GM21526 (cell line): ENCODE results near the gene SLC26A1.

ENCODE experiments used
- ATAC-seq: cut with Tn5 transposase; IDR thresholded peaks from one replicate; pipeline ENCODE4 v1.9.1; 2021; ENCODE audit warnings: moderate library complexity; ENCODE audit not compliant: unreplicated experiment, low FRiP score

The SLC26A1 gene

DNA sequence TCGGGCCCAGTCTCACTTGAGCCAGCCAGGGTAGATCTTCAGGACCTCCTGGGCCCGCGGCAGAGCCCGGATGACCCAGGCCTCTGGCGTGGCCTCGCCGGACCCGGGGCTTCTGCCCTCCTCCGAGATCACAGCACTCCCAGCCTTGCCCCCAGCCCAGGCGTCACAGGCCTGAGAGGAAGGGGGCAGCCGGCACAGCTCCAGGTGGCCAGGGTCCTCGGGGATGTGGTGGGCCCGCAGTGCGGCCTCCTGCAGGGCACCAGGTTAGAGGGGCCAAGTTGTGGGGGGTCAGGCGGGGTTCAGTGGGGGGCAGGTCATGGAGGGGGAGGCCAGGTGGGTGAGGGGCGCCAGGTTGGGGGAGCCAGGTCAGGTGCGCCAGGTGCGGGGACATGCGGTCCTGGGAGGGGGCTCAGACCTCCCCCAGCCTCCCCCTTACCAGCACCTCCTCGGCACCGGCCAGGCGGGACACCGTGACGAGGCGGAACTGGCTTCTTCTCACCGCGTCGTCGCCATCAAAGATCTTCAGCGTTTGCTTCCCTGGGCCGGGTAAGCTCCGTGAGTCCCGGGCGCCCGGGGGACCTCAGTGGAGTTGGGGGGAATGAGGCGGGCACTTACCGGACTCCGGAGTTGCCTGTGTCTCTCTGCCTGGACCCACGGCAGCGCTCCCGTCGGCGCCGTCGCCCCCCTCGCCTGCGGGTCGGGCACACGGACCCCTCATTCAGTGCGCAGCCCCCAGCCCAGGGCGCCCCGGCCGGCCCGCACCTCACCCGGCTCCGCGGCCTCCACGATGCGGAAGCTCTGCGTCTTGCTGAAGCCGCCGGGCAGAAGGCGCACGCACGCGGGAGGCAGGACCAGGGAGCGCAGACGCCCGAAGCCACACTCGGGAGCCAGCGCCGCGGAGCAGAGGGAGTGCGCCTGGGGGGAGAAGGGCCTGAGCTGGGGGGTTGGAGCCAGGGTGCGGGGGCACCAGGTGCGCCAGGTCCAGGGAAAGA is 25.8 kb downstream of the SLC26A1 start:
- no peak for ATAC-seq

DNA sequence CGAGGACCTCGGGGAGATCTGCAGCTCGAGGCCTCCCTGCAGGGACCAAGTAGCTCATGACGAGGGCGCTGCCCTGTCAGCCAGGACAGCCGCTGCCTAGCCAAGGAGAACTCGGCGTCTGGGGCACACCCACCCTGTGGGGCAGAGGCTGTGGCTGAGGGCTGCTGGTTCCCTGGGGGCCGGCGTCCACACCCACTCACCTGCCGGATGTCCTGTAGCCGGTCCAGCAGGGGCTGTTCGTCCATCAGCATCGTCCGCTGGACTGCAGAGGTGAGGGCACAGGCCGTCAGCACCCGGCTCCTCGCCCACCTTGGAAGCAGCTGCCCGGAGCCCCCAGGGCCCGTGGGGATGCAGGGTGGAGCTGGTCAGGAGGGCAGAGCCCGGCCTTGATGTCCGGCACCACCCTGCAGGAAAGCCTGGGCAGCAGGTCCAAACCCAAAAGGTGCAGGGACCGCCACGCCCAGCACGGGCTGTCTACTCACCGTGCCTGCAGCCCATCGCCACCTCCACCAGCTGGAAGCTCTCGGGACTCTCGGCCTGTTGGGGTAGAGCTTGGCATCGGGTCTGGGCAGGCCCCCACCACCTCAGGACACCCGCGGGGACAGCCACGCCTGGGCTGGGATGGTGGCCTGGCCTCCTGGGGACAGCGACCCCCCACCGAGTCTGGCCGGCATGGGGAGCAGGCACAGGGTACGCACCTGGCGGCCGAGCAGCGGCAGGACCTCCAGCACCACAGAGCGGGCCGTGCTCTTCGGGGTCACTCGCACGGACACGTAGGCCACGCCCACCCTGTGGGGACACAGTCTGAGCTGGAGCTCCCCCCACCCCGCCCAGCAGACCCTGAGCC is 26.7 kb downstream of the SLC26A1 start:
- ATAC-seq: no peak

- no peak for ATAC-seq
Measured at GRCh38 chr4:965766-966134, 27.5 kb downstream of the SLC26A1 start.

GRCh38 chr4:965048-965765 is 28.0 kb downstream of the SLC26A1 start:
- no peak for ATAC-seq

- ATAC-seq: no peak
Measured at GRCh38 chr4:964346-965025, 28.7 kb downstream of the SLC26A1 start.

- no peak for ATAC-seq
Measured at GRCh38 chr4:963276-964225, 29.7 kb downstream of the SLC26A1 start.

DNA sequence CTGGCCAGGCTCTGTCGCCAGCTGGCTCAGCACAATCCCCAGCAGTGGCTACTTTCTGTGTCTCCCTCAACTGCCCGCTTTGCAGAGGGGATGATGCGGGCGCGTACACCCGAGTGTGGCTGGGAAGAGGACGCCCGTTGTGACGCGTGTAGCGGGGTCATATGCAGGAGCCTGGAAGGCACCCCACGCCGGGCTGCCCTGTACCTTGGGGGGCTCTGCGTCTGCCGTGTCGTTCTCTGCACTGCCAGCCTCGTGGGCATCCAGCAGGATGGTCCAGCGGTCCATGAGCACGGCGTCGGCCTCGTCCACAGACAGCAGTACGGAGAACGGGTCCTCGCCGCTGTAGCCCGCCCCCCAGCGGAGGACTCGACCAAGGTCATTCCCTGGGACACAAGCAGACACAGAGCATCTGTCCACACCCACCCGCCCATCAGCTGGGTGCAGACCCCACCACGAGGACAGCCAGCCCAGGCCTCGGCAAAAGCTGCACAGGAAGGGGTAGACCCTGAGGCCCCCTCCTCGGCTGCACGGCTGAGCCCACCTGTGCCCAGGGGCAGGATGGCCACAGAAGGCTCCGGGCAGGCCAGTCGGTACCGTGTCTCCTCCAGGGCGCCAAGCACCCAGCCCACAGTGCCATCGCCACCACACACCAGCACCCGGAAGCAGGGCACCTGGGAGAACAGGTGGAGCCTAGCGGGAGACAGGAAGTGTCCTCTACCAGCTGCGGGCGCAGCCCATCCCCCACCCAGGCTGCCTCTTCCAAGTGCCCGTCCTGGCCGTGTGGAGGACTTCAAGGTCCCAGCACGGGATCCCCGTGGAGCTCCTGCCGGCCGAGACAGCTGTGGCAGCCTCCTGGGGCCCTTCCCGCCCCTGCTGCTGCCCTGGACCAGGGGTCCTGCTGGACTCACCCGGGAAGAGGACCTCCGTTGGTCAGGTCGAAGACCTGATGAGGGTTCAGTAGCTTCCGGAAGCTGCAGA is 30.7 kb downstream of the SLC26A1 start:
- no peak for ATAC-seq

DNA sequence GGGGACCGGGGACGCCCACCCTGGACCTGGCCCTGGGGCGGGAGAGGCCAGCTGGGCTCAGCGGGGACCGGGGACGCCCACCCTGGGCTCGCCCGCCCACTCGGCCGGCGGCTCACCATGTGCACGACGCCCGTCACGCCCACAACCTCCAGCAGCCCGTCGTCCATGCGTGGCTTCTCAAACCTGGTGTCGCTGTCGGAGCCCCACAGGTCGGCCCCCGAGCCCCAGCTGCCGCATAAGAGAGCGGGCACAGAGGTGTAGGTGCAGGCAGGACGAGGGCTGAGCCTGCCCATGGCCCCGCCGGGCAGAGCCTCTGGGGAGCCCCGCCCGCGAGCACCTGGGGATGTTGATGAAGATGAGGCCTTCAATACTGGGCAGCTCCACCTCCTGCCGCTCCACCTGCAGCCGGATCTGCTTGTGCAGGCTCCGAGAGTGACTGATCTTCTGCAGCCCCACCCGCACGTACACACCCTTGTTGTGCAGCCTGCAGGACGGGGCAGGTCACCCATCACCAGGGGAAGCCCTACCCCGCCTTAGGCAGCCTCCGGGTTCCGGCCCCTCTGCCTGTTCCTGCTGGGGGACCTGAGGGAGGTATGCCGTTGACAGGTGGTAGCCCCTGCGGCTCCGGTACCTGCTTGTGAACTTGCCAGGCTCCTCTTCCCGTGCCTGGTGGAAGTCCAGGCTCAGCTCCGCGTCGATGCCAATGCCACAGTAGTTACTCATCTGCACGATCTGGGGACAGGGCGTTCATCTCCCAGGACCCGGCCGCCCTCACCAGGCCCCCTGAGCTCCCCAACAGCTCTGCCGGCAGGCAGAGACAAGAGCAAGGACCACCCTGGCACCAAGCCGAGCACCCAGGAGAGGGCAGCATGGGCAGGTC is 31.6 kb downstream of the SLC26A1 start:
- no peak for ATAC-seq

DNA sequence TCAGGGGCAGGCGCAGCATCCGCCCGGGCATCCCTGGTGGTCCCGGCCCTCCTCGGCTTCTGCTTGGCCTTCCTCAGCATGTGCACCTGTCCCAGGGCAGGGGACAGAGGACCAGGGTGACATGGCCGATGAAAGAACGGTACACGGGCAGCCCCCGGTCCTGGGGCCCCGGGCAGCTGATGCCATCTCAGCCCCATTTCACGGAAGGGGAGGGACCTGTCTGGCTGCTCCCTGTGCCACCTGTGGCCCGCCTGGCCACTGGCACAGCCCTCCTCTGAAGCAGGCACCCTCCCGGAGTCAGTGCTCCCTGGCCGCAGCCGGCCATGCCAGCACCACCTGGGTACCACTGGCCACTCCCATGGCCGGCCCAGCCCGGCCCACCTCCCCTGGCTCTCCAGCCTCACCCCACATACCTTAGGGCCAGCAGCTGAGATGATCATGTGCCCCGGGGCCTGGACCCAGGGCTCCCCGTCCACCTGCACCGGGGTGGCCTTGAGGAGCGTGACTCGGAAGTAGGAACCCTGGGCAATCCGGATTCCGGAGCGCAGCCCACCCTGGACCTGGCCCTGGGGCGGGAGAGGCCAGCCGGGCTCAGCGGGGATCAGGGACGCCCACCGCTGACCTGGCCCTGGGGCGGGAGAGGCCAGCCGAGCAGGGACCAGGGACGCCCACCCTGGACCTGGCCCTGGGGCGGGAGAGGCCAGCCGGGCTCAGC is 32.4 kb downstream of the SLC26A1 start:
- no peak for ATAC-seq

GRCh38 chr4:960140-960635 is 33.0 kb downstream of the SLC26A1 start:
- ATAC-seq: no peak

GRCh38 chr4:959338-960139 is 33.7 kb downstream of the SLC26A1 start:
- no peak for ATAC-seq

DNA sequence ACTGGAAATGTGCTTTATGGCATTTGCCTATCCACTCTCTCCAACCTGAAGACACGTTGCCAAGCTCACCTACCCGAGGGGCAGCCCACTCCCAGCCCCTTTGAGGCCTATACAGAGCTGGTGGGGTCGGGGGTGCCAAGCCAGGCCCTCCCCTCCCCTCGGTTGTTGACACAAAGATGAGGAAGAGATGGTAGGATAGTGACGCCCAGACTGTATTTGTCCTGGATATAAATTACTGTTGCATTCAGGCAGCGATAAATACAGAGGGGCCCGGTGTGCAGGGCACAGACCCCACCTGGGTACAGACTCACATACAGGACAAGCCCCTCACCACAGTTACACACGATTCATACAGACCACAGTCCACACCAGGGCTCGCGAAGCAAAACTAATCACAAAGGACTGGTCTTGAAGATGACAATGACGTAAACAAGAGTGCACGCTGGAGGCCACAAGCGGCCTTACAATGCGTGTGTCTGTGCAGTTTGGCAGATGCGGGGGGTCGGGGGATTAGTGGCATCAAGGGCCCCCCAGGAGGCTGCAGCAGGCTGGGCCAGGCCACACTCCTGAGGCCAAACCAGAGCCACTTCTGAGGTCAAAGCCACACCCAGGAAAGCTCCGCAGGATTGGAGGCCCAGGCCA is 34.4 kb downstream of the SLC26A1 start:
- no peak for ATAC-seq

DNA sequence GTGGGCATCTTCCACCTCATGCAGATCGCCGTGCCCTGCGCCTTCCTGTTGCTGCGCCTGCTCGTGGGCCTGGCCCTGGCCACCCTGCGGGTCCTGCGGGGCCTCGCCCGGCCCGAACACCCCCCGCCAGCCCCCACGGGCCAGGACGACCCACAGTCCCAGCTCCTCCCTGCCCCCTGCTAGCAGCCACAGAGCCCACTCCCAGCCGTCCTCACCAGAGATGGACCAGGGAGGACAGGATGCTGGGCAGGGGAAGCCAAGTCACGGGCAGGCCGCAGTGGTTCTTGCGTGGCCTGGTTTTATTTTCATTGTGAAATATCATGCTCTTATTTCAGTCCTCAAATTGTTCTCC is 34.9 kb downstream of the SLC26A1 start:
- no peak for ATAC-seq

- no peak for ATAC-seq
Measured at GRCh38 chr4:957581-958313, 35.5 kb downstream of the SLC26A1 start.
